ENCODE measurements around the gene JAK1.

- TF ChIP-seq CTCF (IDR thresholded peaks at IDR 0.05) = no peak
- TF ChIP-seq ZFX (IDR thresholded peaks at IDR 0.05; ENCODE audit: borderline replicate concordance) = no peak
These were observed 89.2 kb downstream of the JAK1 start for GRCh38 chr1:64877151-64877550.

All from 22Rv1 (cell line).